HG02938 (cell line): ENCODE data around the gene NBR1.
"Not testable (repeated sequence)": the region's sequence is repeated elsewhere in the genome, so short reads cannot be mapped to it uniquely, and the experiment has no call there.

Experiments used
- ATAC-seq: cut with Tn5 transposase; IDR thresholded peaks from one replicate; pipeline ENCODE4 v1.9.1; 2021; ENCODE audit warnings: mild to moderate bottlenecking, moderate library complexity; ENCODE audit not compliant: unreplicated experiment

NBR1 gene

DNA sequence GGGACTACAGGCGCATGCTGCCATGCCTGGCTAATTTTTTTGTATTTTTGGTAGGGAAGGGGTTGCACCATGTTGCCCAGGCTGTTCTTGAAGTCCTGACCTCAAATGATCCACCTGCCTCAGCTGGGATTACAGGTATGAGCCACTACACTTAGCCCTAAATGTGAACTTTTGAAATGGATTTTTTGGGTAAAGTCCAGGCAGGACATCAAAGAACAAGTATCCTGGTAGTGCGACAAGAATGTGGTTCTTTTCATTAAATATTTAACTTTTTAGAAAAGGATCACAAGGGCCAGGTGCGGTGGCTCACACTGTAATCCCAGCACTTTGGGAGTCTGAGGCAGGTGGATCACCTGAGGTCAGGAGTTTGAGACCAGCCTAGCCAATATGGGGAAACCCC is 15.3 kb upstream of the NBR1 start:
- no peak for ATAC-seq

GRCh38 chr17:43159232-43159631 is 11.8 kb upstream of the NBR1 start:
- ATAC-seq = not testable (repeated sequence)

GRCh38 chr17:43159957-43160356 is 11.1 kb upstream of the NBR1 start:
- ATAC-seq = not testable (repeated sequence)

DNA sequence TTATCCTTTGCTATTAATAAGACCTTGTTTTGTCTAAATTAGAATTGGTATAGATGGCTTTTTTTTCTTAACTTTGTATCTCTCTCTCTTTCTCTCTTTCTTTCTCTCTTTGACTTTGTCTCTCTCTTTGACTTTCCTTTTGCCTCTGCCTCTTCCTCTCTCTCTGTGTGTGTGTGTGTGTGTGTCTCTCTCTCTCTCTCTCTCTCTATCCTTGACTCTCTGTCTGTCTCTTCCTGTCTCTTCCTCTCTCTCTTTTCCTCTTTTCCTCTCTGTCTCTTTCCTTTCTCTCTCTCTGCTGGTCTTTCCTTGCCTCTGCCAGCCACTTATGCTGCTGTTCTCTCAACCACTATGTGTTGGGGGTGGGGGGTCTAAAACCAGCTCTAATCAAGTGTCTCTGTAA is 5.0 kb upstream of the NBR1 start:
- not testable (repeated sequence) for ATAC-seq

- ATAC-seq = peak; percentile 15
These were observed 1.4 kb upstream of the NBR1 start for GRCh38 chr17:43169561-43170139.

GRCh38 chr17:43170140-43170765 is 761 bp upstream of the NBR1 start:
- ATAC-seq = peak; percentile 68

GRCh38 chr17:43171586-43172487 is 823 bp downstream of the NBR1 start:
- no peak for ATAC-seq

GRCh38 chr17:43175213-43176118 is 4.5 kb downstream of the NBR1 start:
- ATAC-seq = no peak

DNA sequence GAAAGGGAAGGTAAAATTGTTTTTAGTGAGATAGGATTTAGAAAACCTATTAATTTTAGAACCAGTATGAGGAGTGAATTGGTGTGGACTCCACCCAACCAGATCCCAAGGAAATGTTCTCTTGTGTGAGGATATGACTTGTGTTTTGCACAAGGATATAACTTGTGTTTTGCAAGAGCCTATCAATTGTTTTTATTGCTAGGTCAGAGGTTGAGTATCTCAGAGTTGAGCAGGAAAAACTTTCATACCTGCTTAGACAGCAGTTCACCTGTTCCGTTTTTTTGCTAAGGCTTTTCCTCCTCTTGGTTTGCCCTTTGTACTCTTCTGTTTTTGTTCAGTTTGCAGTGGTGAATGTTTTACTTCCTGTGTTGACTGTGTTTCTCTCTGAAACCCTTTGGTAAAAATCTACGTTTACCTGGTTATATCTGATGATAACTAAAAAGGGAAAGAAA is 5.1 kb downstream of the NBR1 start:
- no peak for ATAC-seq

GRCh38 chr17:43183921-43184320 is 12.9 kb downstream of the NBR1 start:
- ATAC-seq = no peak

GRCh38 chr17:43186656-43187055 is 15.6 kb downstream of the NBR1 start:
- not testable (repeated sequence) for ATAC-seq

GRCh38 chr17:43193251-43193650 is 22.2 kb downstream of the NBR1 start:
- no peak for ATAC-seq

DNA sequence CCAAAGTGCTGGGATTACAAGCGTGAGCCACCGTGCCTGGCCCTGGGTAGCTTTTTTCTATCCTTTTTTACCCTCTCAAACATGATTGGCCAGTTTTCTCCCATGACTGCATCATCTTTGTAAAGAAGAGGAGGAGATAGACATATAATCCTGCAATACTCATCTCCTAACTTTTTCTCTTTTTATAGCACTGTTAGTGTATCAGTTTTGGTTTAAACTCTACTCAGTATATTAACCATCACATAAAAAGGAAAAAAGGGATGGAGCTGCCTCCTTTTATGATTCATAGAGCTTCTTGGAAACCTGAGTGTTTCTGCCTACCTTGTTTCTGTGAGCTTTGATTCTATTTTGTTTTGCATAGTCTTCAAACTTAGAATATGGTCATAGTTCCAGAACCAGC is 28.6 kb downstream of the NBR1 start:
- ATAC-seq = no peak

DNA sequence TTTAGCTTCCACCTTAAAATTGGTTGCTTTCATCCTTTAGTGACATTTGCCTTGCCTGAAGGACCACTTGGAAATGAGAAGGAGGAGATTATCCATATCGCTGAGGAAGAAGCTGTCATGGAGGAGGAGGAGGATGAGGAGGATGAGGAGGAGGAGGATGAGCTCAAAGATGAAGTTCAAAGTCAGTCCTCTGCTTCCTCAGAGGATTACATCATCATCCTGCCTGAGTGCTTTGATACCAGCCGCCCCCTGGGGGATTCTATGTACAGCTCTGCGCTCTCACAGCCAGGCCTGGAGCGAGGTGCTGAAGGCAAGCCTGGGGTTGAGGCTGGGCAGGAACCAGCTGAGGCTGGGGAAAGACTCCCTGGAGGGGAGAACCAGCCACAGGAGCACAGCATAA is 29.1 kb downstream of the NBR1 start:
- ATAC-seq = no peak

DNA sequence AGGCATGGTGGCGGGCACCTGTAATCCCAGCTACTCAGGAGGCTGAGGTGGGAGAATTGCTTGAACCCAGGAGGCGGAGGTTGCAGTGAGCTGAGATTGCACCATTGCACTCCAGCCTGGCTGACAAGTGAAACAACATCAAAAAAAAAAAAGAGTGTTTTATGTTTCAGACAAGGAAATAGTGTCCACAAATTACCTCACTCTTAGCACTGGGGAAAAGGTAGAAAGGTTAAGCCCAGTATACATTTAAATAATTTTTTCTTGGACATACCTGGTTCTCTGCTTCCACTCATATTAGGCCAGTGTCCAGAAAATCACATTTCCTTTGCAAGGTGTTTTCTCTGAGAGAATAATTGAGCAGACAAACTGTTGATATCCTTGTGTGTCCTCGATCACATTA is 32.0 kb downstream of the NBR1 start:
- not testable (repeated sequence) for ATAC-seq

DNA sequence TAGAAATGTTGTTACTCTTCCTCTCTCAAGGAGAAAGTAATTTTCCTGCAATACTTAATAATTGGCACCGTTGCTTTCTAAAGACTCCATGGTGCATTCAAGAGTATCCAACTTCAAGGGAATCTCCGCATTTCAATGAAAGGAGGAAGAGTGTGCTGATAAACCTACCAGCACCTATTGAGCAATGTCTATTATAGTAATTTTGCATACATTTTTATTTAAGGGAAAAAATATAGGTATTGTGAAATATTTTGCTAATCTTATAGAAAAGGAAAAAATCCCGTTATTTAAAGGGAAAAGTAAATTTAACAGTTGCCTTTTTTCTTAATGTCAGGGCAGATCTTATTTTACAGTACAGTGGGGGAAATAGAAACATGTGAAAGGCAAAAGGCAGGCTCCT is 39.6 kb downstream of the NBR1 start:
- no peak for ATAC-seq

DNA sequence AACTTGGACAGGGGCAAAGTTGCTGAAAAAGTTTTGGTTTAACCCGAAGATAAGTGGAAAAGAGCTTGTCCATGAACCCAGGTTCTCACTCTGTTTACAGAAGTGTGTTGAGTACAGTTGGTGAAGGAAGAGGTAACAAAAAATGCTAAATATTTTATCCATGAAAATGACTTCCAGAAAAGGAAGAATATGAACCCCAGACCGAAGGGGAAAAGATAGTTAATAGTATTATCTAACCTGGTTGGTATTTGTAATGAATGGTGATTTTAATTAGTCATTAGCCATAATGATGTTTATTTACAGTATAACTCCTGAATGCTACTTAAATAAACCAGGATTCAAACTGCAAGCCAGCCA is 40.1 kb downstream of the NBR1 start:
- no peak for ATAC-seq

DNA sequence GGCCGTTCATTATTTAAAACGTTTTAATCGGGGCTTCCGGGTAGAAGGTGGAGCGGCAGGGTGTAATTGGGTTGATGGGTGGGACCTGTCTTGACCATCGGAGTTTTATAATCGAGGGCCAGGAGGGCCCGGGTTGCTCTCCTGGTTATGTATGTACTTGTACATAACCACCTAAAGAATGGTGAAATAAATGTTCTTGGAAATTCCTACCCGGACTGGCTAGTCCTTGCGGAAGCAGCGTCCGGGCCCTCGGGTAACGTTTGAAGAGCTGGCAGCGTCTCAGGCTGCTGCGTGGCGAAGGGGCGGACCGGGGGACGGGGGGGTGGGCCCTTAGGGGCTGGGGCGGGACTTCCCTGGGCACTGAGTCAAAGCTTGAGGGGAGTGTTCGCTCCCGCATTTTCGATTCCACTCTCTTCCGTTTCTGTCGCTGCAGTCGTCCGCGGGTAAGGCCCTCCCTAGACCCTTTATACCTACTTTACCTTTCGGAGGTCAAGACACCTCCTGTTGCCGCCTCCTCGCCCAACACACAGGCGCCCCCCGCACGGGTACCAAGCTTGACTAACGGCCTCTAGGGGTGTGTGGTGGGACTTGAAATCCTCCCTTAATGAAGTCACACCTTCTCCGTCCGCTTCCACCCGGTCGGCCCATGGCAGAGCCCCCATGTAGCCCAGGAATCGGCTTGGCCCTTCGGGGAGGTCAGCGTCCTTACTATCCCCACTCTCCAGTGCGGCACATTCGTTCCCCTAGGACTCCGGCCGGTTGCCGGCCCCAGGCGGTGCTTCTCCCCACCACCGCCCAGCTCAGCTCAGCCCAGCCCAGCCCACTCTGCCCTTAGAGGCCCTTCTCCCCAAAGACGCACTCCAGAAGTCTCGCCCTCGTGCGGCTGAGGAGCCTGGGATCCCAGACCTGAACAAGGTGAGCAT is 40.7 kb downstream of the NBR1 start, which contains the start of gene TMEM106A:
TMEM106A (plus strand) TSS at position 396 of the 923 bp plus-strand sequence. CDS start 1,167 bp downstream, outside the sequence.
- peak; percentile 71 for ATAC-seq

DNA sequence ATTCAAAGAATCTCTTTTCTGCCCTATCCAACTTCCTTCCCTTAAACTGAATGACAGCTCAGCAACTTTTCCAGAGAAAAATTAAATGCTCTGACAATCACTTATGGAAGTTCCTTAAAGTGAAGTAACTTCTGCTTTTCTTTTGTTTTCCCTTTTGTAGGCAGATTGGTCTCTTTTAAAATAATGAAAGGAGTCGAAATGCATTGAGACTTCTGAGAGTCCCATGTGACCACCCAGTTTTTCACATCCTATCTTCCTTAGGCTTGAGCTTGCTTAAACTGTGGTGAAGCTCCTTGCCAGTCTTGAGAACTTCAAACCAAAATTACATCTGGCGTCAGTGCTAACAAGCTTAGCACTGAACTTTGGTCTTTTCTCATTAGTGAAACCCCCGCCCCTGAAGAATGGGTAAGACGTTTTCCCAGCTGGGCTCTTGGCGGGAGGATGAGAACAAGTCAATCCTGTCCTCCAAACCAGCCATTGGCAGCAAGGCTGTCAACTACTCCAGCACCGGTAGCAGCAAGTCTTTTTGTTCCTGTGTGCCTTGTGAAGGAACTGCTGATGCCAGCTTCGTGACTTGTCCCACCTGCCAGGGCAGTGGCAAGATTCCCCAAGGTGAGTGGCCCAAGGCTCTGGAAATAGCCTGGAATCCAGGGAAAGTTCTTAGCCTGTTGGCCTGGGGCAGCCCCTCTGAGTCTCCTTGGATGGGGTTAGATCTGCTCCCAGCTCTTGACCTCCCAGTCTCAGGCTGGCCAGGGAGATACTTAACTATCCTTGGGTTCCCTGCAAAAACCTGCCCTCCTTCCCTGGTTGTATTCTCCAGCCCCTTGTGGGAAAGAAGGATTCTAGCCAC is 41.9 kb downstream of the NBR1 start:
- no peak for ATAC-seq
